Measurements from ENCODE around the gene SORBS1. TPM values are rescaled to one million over a fixed set of nuclear protein-coding genes. Genes with fewer than 3 reads are reported as not detected.

The SORBS1 gene
- total and polyA plus RNA-seq, 9 of the 15 experiments (the other 6 are each of a cell fraction or from before 2014, with no cell fraction given): 2.0 to 13.3 (median 6.5) TPM

DNA sequence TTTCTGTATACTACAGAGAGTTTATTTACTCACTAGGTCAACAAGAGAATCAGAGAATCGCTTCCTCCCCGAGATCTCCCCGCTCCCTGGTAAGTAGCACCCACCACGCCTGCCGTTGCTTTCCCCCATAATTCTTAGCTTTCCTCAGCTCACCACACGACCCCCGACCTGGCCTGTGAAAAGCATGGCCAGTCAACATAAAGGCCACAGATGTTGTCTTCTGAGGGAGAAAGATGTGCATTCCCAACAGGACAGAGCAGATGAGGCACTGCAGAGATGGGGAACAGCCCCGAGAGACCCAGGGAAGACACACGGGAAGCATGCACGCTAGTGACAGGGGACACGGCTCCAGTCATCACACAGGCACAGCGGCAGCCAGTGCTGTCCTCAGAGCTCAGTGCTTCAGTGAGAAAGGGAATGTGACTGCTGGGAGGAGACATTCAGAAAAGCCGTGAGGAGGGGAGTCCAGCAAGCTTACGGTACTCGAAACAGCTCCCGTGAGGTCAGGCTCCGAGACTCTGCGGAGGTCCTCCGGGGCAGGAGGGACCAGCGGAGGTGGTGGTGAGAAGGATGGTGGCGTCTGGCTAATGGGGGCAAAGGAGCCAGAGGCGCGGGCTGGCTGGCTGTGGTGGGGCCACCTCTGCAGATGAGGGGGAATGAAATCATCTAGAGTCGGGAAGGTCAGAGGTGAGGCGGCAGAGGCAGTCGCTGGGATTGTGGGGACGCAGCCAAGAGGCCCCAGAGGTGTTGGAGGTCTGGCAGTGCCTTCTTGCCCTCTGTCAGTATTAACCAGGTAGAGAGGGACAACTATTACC is 146.9 kb downstream of the SORBS1 start:
- DNase-seq (ENCODE audit: extremely low read depth in 1 of 4, low spot score in 3 of 4) (no peak), FAIRE-seq (no peak), ATAC-seq (no peak)
- no peak overlapping the region for H3K4me2 ChIP-seq (ENCODE audit: insufficient read depth, low read length)
- peaks cover 0 to 4% of the 10 kb centered on the region in 2 experiments; a peak in 2 of 5 replicates for H3K4me1 ChIP-seq (replicated peaks in 1 of 2; ENCODE audit: control insufficient read depth in 2 of 2, insufficient read depth in 2 of 2, low read length in 2 of 2)
- H3K27me3 ChIP-seq (ENCODE audit: control insufficient read depth in 2 of 2, insufficient read depth in 2 of 2, low read length in 2 of 2): no peaks in the 10 kb centered on the region
- TF ChIP-seq SRSF9 (IDR thresholded peaks at IDR 0.05; ENCODE audit: borderline replicate concordance, low read depth, low read length) (no peak), ELF1 (tag; IDR thresholded peaks at IDR 0.05) (no peak)
- in situ Hi-C loops (cut with MboI) (no loop called here), intact Hi-C loops (cut with micrococcal nuclease) (no loop called here)
- 65% methylated on average over 21 of the region's 27 CpGs for WGBS (ENCODE audit: insufficient coverage, low coverage, missing lambda C conversion rate)
- H2AFZ ChIP-seq (ENCODE audit: low read depth, low read length): no peak overlapping the region
- POLR2A ChIA-PET: no interaction called here
- H3K9me1 ChIP-seq (ENCODE audit: control insufficient read depth, insufficient read depth, low read length): no peaks in the 10 kb centered on the region
- no peaks in the 10 kb centered on the region for H3K36me3 ChIP-seq (ENCODE audit: control insufficient read depth, insufficient read depth, low read length)
- no peak overlapping the region for H3K4me3 ChIP-seq
- no peaks in the 10 kb centered on the region for H4K20me1 ChIP-seq (replicated peaks; ENCODE audit: control insufficient read depth, insufficient read depth, low read length)
- H3K79me2 ChIP-seq (ENCODE audit: control insufficient read depth, insufficient read depth, low read length): no peaks in the 10 kb centered on the region
- CTCF ChIA-PET (ENCODE audit: low intra/inter-chr PET ratio): no interaction called here
- H3K9me3 ChIP-seq (replicated peaks; ENCODE audit: control insufficient read depth, insufficient read depth, low read depth, low read length): no peaks in the 10 kb centered on the region
- no peak overlapping the region for H3K27ac ChIP-seq (ENCODE audit: extremely low read depth, low read depth, low read length)
- no TSS peak for BruUV-seq (replicated peaks)
- H3K9ac ChIP-seq (ENCODE audit: insufficient read depth in 1 of 2, low read depth in 2 of 2, low read length in 2 of 2): peak overlapping the region in 1 of 2 experiments; percentile 26; a peak in 1 of 4 replicates

- Histone ChIP-seq H3K9ac (ENCODE audit: insufficient read depth in 1 of 2, low read depth in 2 of 2, low read length in 2 of 2) (no peak overlapping the region), H3K9me1 (ENCODE audit: control insufficient read depth, insufficient read depth, low read length) (no peaks in the 10 kb centered on the region), H3K4me1 (replicated peaks in 1 of 2; ENCODE audit: control insufficient read depth in 2 of 2, insufficient read depth in 2 of 2, low read length in 2 of 2) (peaks cover 0 to 4% of the 10 kb centered on the region in 2 experiments; a peak in 2 of 5 replicates), H2AFZ (ENCODE audit: low read depth, low read length) (no peak overlapping the region), H3K36me3 (ENCODE audit: control insufficient read depth, insufficient read depth, low read length) (no peaks in the 10 kb centered on the region), H3K4me2 (ENCODE audit: insufficient read depth, low read length) (no peak overlapping the region), H3K27ac (ENCODE audit: extremely low read depth, low read depth, low read length) (no peak overlapping the region), H3K27me3 (ENCODE audit: control insufficient read depth in 2 of 2, insufficient read depth in 2 of 2, low read length in 2 of 2) (no peaks in the 10 kb centered on the region), H4K20me1 (replicated peaks; ENCODE audit: control insufficient read depth, insufficient read depth, low read length) (no peaks in the 10 kb centered on the region), H3K4me3 (no peak overlapping the region), H3K9me3 (replicated peaks; ENCODE audit: control insufficient read depth, insufficient read depth, low read depth, low read length) (no peaks in the 10 kb centered on the region), H3K79me2 (ENCODE audit: control insufficient read depth, insufficient read depth, low read length) (no peaks in the 10 kb centered on the region)
- WGBS (ENCODE audit: insufficient coverage, low coverage, missing lambda C conversion rate): 47% methylated on average over 3 of the region's 5 CpGs
- CTCF ChIA-PET (ENCODE audit: low intra/inter-chr PET ratio): no interaction called here
- FAIRE-seq (no peak), ATAC-seq (no peak), DNase-seq (ENCODE audit: extremely low read depth in 1 of 4, low spot score in 3 of 4) (no peak)
- intact Hi-C loops (cut with micrococcal nuclease): no loop called here
- in situ Hi-C loops (cut with MboI): no loop called here
- POLR2A ChIA-PET: interaction anchor here (0.6 kb wide), 1 partner anchor 12 kb away, joined by 3 read pairs; no protein-coding TSS in a partner anchor
- no TSS peak for BruUV-seq (replicated peaks)
- TF ChIP-seq SUPT5H (IDR thresholded peaks at IDR 0.05) (no peak), ZNF24 (IDR thresholded peaks at IDR 0.05) (no peak), ZNF436 (CRISPR knock-in tag; IDR thresholded peaks at IDR 0.05) (no peak), MED1 (CRISPR knock-in tag; IDR thresholded peaks at IDR 0.05; ENCODE audit: borderline replicate concordance) (no peak), OTX1 (CRISPR knock-in tag; IDR thresholded peaks at IDR 0.05) (no peak), ZBTB17 (CRISPR knock-in tag; IDR thresholded peaks at IDR 0.05) (no peak)
- TF ChIP-seq, protein P1, sequence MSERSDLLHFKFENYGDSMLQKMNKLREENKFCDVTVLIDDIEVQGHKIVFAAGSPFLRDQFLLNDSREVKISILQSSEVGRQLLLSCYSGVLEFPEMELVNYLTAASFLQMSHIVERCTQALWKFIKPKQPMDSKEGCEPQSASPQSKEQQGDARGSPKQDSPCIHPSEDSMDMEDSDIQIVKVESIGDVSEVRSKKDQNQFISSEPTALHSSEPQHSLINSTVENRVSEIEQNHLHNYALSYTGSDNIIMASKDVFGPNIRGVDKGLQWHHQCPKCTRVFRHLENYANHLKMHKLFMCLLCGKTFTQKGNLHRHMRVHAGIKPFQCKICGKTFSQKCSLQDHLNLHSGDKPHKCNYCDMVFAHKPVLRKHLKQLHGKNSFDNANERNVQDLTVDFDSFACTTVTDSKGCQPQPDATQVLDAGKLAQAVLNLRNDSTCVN (CRISPR knock-in tag; IDR thresholded peaks at IDR 0.05): no peak
- TF ChIP-seq, protein P2, sequence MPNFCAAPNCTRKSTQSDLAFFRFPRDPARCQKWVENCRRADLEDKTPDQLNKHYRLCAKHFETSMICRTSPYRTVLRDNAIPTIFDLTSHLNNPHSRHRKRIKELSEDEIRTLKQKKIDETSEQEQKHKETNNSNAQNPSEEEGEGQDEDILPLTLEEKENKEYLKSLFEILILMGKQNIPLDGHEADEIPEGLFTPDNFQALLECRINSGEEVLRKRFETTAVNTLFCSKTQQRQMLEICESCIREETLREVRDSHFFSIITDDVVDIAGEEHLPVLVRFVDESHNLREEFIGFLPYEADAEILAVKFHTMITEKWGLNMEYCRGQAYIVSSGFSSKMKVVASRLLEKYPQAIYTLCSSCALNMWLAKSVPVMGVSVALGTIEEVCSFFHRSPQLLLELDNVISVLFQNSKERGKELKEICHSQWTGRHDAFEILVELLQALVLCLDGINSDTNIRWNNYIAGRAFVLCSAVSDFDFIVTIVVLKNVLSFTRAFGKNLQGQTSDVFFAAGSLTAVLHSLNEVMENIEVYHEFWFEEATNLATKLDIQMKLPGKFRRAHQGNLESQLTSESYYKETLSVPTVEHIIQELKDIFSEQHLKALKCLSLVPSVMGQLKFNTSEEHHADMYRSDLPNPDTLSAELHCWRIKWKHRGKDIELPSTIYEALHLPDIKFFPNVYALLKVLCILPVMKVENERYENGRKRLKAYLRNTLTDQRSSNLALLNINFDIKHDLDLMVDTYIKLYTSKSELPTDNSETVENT (CRISPR knock-in tag; IDR thresholded peaks at IDR 0.05): no peak
- TF ChIP-seq, protein P3, sequence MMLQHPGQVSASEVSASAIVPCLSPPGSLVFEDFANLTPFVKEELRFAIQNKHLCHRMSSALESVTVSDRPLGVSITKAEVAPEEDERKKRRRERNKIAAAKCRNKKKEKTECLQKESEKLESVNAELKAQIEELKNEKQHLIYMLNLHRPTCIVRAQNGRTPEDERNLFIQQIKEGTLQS (IDR thresholded peaks at IDR 0.05): no peak
- TF ChIP-seq, protein P3 (CRISPR knock-in tag; conservative IDR thresholded peaks at IDR 0.05): no peak
Observed at GRCh38 chr10:95413588-95413987, 147.6 kb downstream of the SORBS1 start.
